NCI-H460 (cell line): ENCODE data around the gene CAPN9. TPM values are rescaled to one million over a fixed set of nuclear protein-coding genes. Genes with fewer than 3 reads are reported as not detected.

ENCODE experiments used
- DNase-seq: peaks from one replicate; pipeline ENCODE4 v3.0.0-alpha.2; 2016; ENCODE audit warnings: low read depth; ENCODE audit errors: extremely low read depth
- total RNA-seq: library from RNA; depleted of rRNA; stranded (reverse); fragments of >200 nt; shearing (Covaris generic); gene quantifications from 2 replicates; pipeline ENCODE4 v1.2.3, GENCODE V29; 2014

Gene CAPN9
- total RNA-seq, 1 experiment from 2014 or later: 0.17 TPM

- no peak for DNase-seq
Observed at GRCh38 chr1:230794431-230794830, 47.2 kb downstream of the CAPN9 start.

- no peak for DNase-seq
Observed at GRCh38 chr1:230794871-230795605, 47.9 kb downstream of the CAPN9 start.

- DNase-seq: no peak
Observed at GRCh38 chr1:230796626-230797025, 49.4 kb downstream of the CAPN9 start.

GRCh38 chr1:230797376-230797920 is 50.3 kb downstream of the CAPN9 start:
- no peak for DNase-seq

GRCh38 chr1:230797942-230798365 is 50.8 kb downstream of the CAPN9 start:
- DNase-seq: peak; percentile 59

- DNase-seq: no peak
Observed at GRCh38 chr1:230798491-230798890, 51.3 kb downstream of the CAPN9 start.

GRCh38 chr1:230800891-230801840 is 54.0 kb downstream of the CAPN9 start:
- DNase-seq: no peak

GRCh38 chr1:230804396-230804795 is 57.2 kb downstream of the CAPN9 start:
- DNase-seq: no peak

GRCh38 chr1:230806552-230806951 is 59.4 kb downstream of the CAPN9 start:
- DNase-seq: no peak

GRCh38 chr1:230807029-230807428 is 59.8 kb downstream of the CAPN9 start:
- no peak for DNase-seq

- no peak for DNase-seq
Observed at GRCh38 chr1:230807561-230808280, 60.5 kb downstream of the CAPN9 start.

- no peak for DNase-seq
Observed at GRCh38 chr1:230808281-230808872, 61.2 kb downstream of the CAPN9 start.

GRCh38 chr1:230809256-230809990 is 62.2 kb downstream of the CAPN9 start:
- no peak for DNase-seq

- no peak for DNase-seq
Observed at GRCh38 chr1:230812568-230812967, 65.4 kb downstream of the CAPN9 start.

- no peak for DNase-seq
Observed at GRCh38 chr1:230814949-230815692, 67.9 kb downstream of the CAPN9 start.

- DNase-seq: no peak
Observed at GRCh38 chr1:230816018-230816417, 68.8 kb downstream of the CAPN9 start.

- no peak for DNase-seq
Observed at GRCh38 chr1:230818367-230818766, 71.2 kb downstream of the CAPN9 start.

GRCh38 chr1:230818901-230819300 is 71.7 kb downstream of the CAPN9 start:
- DNase-seq: no peak

GRCh38 chr1:230819976-230820375 is 72.8 kb downstream of the CAPN9 start:
- no peak for DNase-seq
